SHP77 treated with DMSO at 0.1 percent for 48 hours (cell line): ENCODE results near the gene UNC119.
"Not testable (repeated sequence)": the region's sequence is repeated elsewhere in the genome, so short reads cannot be mapped to it uniquely, and the experiment has no call there.

Experiments
- DNase-seq: peaks from one replicate; lab custom pipeline; 2025; lab: John Stamatoyannopoulos, UW

UNC119 gene

DNA sequence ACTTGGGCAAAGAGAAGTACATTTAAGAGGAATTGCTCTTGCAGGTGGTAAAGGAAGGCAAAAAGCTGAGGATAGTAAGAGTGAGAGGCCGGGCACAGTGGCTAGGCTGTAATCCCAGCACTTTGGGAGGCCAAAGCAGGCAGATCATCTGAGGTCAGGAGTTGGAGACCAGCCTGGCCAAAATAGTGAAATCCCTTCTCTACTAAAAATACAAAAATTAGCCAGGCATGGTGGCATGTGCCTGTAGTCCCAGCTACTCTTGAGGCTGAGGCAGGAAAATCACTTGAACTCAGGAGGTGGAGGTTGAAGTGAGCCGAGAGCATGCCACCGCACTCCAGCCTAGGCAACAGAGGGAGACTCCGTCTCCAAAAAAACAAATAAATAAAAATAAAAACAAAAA, 30.1 kb downstream of the UNC119 start:
- DNase-seq, result not testable (repeated sequence)

GRCh38 chr17:28521311-28522085, 30.9 kb downstream of the UNC119 start:
- no peak for DNase-seq

DNA sequence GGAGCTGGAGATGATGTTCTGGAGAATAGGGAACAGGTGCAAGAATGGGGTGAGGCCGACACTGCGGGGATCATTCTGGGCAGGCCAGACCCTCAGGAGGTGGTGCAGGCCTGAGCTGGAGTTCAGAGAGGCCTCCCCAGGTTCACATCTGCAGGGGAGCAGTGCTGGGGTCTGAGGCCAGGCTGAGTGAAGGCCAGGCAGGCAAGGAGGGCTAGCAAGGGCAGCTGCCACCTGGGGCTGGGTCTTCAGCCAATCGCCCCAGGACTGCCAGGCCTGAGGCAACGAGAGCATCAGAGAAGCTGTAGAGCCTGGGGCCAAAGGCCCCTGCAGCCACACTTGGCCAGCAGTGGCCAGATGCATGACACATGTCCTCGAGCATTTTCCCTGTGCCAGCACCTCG, 31.7 kb downstream of the UNC119 start:
- no peak for DNase-seq

DNA sequence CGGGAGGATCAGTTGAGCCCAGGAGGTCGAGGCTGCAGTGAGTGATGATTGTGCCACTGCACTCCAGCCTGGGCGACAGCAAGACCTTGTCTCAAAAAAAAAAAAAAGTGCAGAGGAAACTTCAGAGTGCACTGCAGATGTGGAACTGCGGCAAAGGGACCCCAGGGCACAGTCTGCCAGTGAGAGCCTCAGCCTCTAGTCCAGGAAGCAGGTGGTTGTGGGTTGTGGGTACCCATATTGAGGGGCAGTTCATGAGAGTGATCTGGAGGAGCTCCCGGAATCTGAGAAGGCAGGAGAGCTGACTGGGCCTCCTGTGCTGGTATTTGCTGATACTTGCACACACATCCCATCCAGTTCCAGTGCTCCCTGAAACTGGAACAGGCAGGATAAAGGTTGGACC, 33.2 kb downstream of the UNC119 start:
- no peak for DNase-seq

DNA sequence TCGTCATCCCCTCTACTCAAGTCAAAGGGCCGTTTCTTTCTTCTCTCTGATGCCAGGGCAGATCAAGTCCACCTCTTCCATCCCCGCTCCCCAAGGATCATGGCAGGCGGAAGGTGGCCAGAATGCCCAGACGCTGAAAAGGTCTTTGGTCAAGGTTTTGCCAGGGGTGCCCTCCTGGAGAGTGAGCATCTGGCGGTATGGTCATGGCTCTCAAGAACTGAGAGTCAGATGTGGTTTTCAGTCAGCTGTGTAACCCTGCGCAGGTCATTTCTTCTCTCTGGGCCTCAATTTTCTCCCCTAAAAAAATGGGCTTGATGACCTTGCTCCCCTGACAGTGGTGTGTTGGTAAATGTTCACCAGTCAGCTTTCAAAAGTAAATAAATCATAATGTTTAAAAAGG, 33.8 kb downstream of the UNC119 start:
- no peak for DNase-seq

DNA sequence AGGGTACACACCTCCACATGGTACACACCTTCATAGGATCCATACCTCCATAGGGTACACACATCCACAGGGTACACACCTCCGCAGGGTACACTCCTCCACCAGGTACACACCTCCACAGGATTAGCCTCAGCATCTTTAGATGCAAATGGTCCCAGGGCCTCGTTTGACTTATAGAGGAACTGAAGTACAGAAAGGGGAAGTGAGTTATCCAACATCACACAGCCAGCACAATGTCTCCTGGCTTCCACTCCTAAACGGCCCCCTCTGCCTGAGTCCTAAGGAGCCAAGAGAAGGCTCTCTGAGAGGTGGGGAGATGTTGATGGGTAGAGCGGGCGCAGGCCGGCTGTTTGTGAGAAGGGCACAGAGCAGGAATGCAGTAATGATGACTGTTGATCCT, 34.3 kb downstream of the UNC119 start:
- no peak for DNase-seq

DNA sequence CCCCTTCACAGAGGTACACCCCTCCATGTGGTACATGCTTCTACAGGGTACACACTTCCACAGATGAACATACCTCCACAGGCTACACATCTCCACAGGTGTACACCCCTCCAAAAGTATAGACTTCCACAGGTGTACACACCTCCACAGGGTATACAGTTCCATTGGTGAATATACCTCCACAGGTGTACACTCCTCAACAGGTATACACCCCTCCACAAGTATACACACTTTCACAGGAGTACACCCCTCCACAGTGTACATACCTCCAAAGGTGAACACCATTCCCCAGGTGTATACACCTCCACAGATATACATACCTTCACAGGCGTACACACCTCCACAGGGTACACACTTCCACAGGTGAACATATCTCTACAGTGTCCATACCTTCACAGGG, 36.9 kb downstream of the UNC119 start:
- no peak for DNase-seq

DNA sequence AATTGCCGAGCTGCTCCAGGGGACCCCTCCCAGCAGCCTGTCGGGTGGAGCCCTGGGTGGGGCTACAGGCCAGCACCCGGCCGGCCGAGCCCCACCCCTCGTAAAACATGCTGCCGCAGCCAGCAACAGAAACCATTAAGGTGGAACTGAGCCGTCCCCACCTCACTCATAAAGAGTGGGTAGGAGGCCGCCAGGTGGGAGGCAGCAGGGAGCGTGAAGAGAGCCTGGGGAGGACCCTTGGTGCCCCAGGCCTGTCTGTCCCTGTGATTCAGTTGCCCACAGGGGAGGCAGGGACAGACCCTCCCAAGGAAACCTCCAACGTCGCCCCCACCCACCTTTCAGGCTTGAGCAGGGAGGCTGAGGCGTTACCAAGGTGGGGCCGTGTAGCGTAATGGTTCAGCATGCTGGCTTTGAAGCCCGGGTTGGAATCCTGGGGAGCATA, 37.8 kb downstream of the UNC119 start:
- no peak for DNase-seq

DNA sequence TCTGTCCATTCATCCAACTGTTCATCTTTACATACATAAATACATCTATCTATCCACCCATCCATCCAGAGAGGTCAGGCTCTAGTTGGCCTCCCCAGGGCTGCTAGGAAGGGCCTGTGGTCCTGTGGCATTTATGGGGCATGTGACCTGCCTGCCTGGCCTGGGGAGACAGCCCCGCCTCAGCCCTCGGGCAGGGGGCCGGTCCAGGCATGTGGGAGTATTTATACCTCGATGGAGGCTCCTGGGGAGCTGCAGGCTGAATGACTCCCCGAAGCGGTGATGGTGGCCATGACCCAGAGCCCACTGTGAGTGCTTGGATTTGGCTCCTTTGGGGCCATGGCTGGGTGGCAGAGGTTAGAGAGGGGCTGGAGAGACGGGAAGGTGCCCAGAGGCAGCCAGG, 38.9 kb downstream of the UNC119 start:
- no peak for DNase-seq

GRCh38 chr17:28511858-28512461, 40.5 kb downstream of the UNC119 start:
- no peak for DNase-seq

DNA sequence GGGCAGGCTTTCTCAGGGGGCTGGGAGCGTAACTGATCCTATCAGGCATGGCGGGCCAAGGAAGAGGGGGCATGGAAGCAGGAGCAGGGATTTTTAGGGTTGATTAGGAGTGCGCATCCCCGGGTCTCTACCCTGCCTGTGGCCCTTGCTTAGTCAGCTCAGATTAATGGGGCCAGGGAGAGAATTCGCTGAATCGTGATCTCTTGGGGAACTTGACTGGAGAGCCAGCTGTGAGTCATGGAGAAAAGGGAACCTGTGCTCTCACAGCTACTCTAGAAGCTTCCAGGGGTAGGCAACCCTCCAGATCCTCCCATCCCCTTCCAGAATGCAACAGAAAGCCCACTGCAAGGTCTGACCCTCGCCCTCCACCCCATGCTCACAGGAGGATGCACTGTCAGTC, 42.6 kb downstream of the UNC119 start:
- no peak for DNase-seq

DNA sequence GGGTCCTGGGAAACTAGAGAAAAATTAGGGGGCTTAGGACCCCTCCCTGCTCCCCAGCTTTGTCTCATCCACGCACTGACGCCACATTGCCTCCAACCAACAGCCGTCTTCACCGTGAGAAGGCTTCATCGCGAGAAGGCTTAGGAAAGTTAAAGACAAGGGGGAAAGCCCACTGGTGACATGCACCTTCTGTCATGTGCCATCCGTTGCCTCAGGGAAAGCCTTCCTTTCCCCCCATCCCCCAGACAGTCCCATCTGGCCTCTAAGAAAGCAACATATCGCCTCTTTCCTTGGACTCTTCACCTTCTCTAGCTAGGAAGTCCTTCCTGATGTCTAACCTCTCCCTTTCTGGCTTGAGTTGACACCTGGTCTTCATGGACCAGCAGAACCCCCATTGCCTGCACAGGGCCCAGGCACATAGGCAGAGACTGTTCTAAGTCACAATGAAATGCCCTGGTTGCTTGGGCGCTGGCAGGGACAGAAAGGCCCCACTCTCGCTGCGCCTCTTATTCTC, 44.2 kb downstream of the UNC119 start:
- no peak for DNase-seq

GRCh38 chr17:28507567-28508203, 44.7 kb downstream of the UNC119 start:
- no peak for DNase-seq

DNA sequence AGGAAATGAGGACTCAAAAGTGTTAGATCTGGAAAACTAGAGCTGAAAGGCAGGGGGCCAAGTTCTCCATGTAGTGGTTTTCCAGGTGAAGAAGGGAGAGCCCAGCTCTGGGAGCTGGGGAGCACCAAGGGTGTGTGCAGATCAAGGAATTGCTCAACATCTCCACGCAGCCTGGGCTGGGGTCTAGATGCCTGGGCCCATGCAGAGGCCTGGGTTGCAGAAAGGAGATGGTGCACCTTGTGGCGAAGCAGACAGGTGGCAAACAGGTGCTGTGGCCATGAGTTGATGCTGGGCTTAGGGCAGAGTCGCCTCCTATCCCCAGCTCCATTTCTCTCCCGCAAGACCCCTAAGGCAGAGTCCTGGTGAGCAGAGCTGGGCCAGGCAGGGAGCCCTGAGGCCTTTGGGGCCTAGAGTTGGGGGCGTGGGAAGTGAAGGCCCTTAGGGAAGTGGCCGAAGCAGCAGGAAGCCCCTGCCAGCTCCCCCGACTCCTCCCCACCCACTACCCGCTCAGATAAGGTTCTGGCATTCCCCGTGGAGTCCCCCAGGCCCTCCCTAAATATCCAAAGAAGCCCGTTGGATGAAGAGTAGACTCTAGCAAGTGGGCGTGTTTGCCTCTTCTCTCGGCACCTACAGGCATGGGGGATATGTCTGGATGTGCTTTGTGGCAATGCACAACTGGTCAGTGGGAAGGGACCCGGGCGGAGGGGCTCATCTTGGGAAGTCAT, 45.5 kb downstream of the UNC119 start:
- DNase-seq, result no peak

- DNase-seq, result no peak
These were observed 46.3 kb downstream of the UNC119 start, which contains the start of gene FOXN1 for GRCh38 chr17:28505986-28506665. TSS of gene FOXN1 (plus strand) at chr17:28506348. CDS start at chr17:28523970, 17,622 bp downstream.

DNA sequence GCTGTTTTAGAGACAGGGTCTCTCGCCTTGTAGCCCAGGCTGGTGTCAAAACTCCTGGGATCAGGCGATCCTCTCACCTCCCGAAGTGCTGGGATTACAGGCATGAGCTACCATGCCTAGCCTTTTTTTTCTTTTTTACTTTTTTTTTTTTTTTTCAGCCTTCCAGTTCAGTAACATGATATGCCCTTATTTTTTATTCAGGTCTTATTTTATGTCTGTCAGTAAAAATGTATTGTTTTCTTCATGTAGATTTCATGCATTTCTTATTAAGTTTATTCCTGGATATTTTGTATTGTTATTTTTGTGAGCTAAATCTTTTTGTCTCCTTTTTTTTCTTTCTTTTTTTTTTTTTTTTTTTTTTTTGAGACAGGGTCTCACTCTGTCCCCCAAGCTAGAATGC, 49.0 kb downstream of the UNC119 start:
- no peak for DNase-seq

DNA sequence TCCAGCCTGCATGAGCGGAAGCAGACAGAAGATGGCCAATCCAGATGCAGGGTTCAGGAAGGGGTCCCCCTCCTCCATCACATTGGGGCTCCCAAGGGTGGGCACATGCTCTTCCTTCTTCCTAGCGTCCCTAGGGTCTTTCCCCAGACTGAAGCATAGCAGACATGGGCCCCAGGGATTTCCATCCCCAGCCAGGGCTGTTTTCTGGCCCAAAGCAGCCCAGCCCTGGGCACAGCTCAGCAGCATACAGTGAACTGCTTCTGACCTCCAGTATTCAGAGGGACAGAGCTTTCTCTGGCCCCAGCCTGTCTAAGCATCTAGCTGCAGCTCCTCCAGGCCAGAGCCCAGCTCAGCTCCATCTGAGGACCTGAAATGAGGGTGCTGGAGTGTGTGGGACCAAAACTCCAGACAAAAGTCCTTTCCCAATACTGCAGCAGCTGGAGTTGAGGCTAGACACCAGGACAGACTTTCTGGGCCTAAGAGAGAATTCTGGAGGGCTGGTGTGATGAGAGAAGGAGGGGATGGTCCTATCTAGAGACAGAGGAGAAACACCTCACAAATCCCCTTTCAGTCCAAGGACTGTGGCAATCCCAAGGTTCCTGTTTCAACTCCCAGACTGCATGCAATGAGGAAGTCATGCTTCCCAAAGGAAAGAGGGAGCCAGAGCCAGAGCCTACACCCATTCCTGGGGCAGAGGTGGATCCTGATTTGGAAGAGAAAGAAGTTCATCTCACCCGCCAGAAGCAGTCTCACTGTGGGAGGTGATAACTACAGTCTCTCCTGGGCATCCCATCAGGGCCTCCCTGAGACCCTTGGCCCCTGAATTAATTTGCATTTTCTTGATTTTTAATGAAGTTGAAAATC, 50.8 kb downstream of the UNC119 start:
- no peak for DNase-seq

GRCh38 chr17:28500712-28501379, 51.6 kb downstream of the UNC119 start:
- DNase-seq, result no peak

- DNase-seq, result no peak
These were observed 52.6 kb downstream of the UNC119 start for GRCh38 chr17:28499684-28500357.

GRCh38 chr17:28499364-28499664, 53.1 kb downstream of the UNC119 start:
- no peak for DNase-seq
